Endothelial cell (in vitro differentiated cells): ENCODE data around the gene IPO9. TPM values are rescaled to one million over a fixed set of nuclear protein-coding genes. Genes with fewer than 3 reads are reported as not detected.

ENCODE experiments used
- DNase-seq: peaks from one replicate; pipeline ENCODE4 v3.0.0; 2021; ENCODE audit warnings: low spot score
- H3K27ac Mint-ChIP-seq: one replicate; pipeline ENCODE4 v1.8.0; 2021; ENCODE audit warnings: mixed read lengths, inconsistent platforms; ENCODE audit not compliant: unreplicated experiment
- H3K27me3 Mint-ChIP-seq: one replicate; pipeline ENCODE4 v1.8.0; 2021; ENCODE audit warnings: mild to moderate bottlenecking, moderate library complexity, mixed read lengths, inconsistent platforms; ENCODE audit not compliant: unreplicated experiment
- H3K36me3 Mint-ChIP-seq: one replicate; pipeline ENCODE4 v1.8.0; 2021; ENCODE audit warnings: mild to moderate bottlenecking, low read depth, mixed read lengths, inconsistent platforms; ENCODE audit not compliant: unreplicated experiment
- H3K4me1 Mint-ChIP-seq: one replicate; pipeline ENCODE4 v1.8.0; 2021; ENCODE audit warnings: mild to moderate bottlenecking, mixed read lengths, inconsistent platforms; ENCODE audit not compliant: unreplicated experiment
- H3K4me3 Mint-ChIP-seq: one replicate; pipeline ENCODE4 v1.8.0; 2021; ENCODE audit warnings: mild to moderate bottlenecking, mixed read lengths, inconsistent platforms; ENCODE audit not compliant: unreplicated experiment
- H3K9me3 Mint-ChIP-seq: one replicate; pipeline ENCODE4 v1.8.0; 2021; ENCODE audit warnings: mixed read lengths, inconsistent platforms; ENCODE audit not compliant: unreplicated experiment
- CTCF ChIP-seq: fragments of 200-600 bp; sonication (generic); IDR thresholded peaks from one replicate; pipeline ENCODE4 v1.5.0; 2021; ENCODE audit warnings: antibody characterized with exemption; ENCODE audit not compliant: unreplicated experiment
- microRNA-seq: library from miRNA; unstranded; fragments of <30 nt; microRNA quantifications from one replicate; pipeline ENCODE4, GENCODE V29; 2020; ENCODE audit not compliant: unreplicated experiment
- total RNA-seq: library from RNA; stranded (reverse); fragmentation: NEBNext Ultra II Directional; extraction: Animal tissue kit (Norgen Biotek cat#: 25700); gene quantifications from one replicate; pipeline ENCODE4 v1.2.1, GENCODE V29; 2021; ENCODE audit not compliant: unreplicated experiment

IPO9 gene
- total RNA-seq, 1 donor from 2014 or later, result 69.5 TPM

GRCh38 chr1:201928266-201928665 is 99.3 kb downstream of the IPO9 start:
- Mint-ChIP-seq H3K27ac (no peak overlapping the region), H3K36me3 (no peaks in the 10 kb centered on the region), H3K9me3 (no peaks in the 10 kb centered on the region), H3K4me3 (no peak overlapping the region), H3K4me1 (no peaks in the 10 kb centered on the region), H3K27me3 (peaks cover 2% of the 10 kb centered on the region)
- no peak for DNase-seq
- no peak for TF ChIP-seq CTCF

- Mint-ChIP-seq H3K27me3 (no peaks in the 10 kb centered on the region), H3K27ac (no peak overlapping the region), H3K9me3 (no peaks in the 10 kb centered on the region), H3K4me3 (no peak overlapping the region), H3K36me3 (no peaks in the 10 kb centered on the region), H3K4me1 (no peaks in the 10 kb centered on the region)
- no peak for TF ChIP-seq CTCF
- no peak for DNase-seq
These were observed 101.2 kb downstream of the IPO9 start for GRCh38 chr1:201930137-201930536.

- H3K9me3 Mint-ChIP-seq, result no peaks in the 10 kb centered on the region
These were observed 101.8 kb downstream of the IPO9 start for GRCh38 chr1:201930803-201931202.

More at GRCh38 chr1:201930803-201931202, 101.8 kb downstream of the IPO9 start:
- H3K4me1 Mint-ChIP-seq, result no peaks in the 10 kb centered on the region
- H3K36me3 Mint-ChIP-seq, result no peaks in the 10 kb centered on the region
- H3K27me3 Mint-ChIP-seq, result no peaks in the 10 kb centered on the region
- H3K27ac Mint-ChIP-seq, result no peak overlapping the region
- TF ChIP-seq CTCF, result no peak
- H3K4me3 Mint-ChIP-seq, result no peak overlapping the region
- DNase-seq, result no peak

Small RNA genes lying within 50 kb of the gene (microRNA-seq; reads per million reads assigned to microRNA genes)
- gene MIR1231 (0.28 reads per million), gene MIR6739 (not detected)

Other genes starting within 250 kb of the IPO9 start
- gene SHISA4, start 59.7 kb downstream of the IPO9 start, total RNA-seq, result 0.85 TPM
- not detected for gene LMOD1, start 117.4 kb downstream of the IPO9 start, total RNA-seq
- gene TIMM17A, start 126.3 kb downstream of the IPO9 start, total RNA-seq, result 45.7 TPM
- 70.1 TPM for gene RNPEP, start 153.5 kb downstream of the IPO9 start, total RNA-seq
- 0.56 TPM for gene ELF3, start 181.4 kb downstream of the IPO9 start, total RNA-seq